ENCODE results near the gene SLC9A8. TPM values are rescaled to one million over a fixed set of nuclear protein-coding genes. Genes with fewer than 3 reads are reported as not detected.

The SLC9A8 gene, protein sequence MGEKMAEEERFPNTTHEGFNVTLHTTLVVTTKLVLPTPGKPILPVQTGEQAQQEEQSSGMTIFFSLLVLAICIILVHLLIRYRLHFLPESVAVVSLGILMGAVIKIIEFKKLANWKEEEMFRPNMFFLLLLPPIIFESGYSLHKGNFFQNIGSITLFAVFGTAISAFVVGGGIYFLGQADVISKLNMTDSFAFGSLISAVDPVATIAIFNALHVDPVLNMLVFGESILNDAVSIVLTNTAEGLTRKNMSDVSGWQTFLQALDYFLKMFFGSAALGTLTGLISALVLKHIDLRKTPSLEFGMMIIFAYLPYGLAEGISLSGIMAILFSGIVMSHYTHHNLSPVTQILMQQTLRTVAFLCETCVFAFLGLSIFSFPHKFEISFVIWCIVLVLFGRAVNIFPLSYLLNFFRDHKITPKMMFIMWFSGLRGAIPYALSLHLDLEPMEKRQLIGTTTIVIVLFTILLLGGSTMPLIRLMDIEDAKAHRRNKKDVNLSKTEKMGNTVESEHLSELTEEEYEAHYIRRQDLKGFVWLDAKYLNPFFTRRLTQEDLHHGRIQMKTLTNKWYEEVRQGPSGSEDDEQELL
- total RNA-seq: 3.1 and 3.6 TPM in 2 replicates

DNA sequence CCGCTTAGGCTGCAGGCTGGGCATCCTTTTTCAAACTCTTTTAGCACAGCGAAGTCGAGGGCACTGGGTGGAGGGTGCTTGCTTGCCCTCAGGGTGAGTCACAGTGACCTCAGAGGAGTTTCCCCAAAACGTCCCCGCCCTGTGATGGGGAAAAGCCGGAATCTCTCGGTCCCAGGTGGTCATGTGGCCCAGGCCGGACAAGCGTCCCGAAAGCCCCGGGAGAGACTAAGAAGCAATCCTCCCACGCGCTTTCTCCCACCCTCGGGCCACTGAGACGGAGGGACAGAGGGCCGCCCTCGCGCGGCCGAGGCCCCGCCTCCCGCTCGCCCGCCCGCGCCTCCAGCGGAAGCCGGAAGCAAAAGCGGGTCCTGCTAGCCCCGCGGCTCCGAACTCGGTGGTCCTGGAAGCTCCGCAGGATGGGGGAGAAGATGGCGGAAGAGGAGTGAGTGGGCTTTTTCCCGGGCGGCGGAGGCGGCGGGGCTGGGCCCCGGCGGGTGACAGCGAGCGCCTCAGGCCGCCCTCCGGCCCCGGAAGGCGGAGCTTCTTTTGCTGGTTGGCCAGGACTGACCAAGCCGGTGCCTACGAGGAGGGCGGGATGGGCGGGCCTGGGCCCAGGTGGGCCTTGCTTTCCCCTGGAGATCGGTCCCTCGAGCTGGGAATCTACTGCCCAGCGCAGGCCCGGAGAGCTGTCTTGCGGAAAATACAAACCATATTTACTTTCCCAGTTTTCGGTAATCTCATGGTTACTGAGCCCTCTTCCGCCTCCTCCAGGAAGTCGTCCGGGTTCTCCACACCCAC, at the start of gene SLC9A8:
Gene SLC9A8, plus strand, starts transcription at position 322 of the 798 bp plus-strand sequence. Its CDS starts 95 bp downstream, at position 417.

DNA sequence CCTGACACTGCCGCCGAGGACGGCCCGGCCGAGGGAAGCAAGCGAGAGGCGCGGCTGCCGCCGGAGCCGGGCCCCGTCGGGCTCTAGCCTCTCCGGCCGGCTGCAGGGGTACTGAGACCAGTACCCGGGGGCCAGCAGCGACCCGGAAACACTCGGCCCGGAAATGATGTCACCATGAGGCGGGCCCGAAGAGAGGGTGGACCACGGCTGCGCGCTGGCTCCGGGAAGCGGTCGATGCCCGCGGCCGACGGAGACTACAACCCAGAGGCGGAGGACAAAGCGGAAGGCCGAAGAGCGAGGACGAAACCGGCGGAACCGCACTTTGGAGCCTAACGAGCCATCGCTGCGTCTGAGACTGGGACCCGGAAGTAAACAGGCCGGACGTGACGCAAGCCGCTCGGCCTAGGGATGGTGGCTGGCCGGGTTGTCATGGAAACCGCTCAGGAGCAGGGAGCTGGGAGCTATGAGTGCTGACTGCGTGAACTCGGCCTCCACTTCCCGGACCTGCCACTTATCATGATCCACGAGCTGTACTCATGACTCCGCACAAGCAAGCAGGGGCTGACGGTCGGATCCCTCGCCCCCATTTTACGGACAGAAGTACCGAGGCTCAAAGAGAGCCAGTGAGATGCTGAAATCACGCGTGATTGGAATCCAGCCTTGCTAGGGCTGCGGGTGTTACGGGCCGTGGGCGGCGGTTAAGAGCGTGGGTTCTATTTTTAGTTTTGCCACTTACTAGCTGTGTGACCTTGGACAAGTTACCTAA, 102.9 kb downstream of the SLC9A8 start, which contains the start of gene SPATA2:
Gene SPATA2, minus strand, starts transcription at position 150 of the 766 bp plus-strand sequence. CDS start 7,039 bp downstream, outside the sequence.

DNA sequence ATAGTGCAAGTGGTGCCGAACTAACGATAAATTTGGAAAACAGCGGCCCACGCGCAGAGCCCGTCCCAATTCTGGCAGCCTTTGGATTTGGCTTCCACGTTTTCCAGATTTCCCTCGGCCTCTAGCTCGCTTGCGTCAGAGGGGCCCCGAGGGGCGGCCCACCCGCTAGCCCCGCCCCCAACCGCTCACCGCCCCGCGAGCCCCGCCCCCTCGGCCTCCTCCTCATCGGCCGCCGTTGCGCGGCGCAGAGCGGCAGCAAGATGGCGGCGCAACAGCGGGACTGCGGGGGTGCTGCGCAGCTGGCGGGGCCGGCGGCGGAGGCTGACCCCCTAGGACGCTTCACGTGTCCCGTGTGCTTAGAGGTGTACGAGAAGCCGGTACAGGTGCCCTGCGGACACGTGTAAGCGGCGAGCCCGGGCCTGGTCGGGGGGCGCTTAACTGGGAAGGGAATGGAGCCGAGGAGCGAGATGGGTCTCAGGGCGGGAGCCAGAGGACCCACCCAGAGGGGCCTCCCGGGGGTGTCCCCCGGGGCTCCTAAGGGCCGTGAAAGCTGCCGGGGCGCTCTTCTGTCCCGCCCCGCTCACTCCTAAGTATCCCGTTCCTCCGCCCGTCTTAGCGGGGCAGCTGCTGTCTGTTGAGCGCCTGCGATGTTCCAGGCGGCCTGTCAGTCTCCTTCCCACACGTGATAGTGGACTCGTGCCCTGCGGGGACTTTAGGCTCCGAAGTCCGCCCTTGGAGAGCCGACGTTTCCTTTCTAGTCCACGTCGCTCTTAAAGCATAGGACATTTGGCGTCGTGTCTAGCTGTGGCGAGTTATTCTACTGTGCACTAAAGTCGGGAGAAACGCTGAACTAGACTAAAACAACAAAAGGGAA, 123.8 kb downstream of the SLC9A8 start, which contains the start of gene RNF114:
Gene RNF114, plus strand, starts transcription at position 245 of the 874 bp plus-strand sequence. Its CDS starts 16 bp downstream, at position 261.

Other genes starting within 250 kb of the SLC9A8 start
- 33.8 and 35.1 TPM in 2 replicates for gene PTGIS, start 244.7 kb upstream of the SLC9A8 start, total RNA-seq
- gene B4GALT5, start 99.0 kb upstream of the SLC9A8 start, total RNA-seq: 19.5 and 20.5 TPM in 2 replicates
- gene SPATA2, start 102.7 kb downstream of the SLC9A8 start, total RNA-seq: 3.3 TPM in 2 replicates
- 84.6 and 128 TPM in 2 replicates for gene RNF114, start 123.6 kb downstream of the SLC9A8 start, total RNA-seq
- 3.7 and 5.1 TPM in 2 replicates for gene SNAI1, start 170.2 kb downstream of the SLC9A8 start, total RNA-seq